CD14-positive monocyte (primary cell): ENCODE results near the gene IL21. TPM values are rescaled to one million over a fixed set of nuclear protein-coding genes. Genes with fewer than 3 reads are reported as not detected.

Experiments used
- DNase-seq, 3 donors: peaks; one replicate each; pipeline ENCODE4 v3.0.0-alpha.2; 2011 to 2022
- H2AFZ ChIP-seq: 2 replicates; pipeline ENCODE4 v1.6.0; 2012; ENCODE audit warnings: mild to moderate bottlenecking, low read depth, low read length, inconsistent platforms; ENCODE audit not compliant: insufficient read depth, poor library complexity, severe bottlenecking
- H3K27ac ChIP-seq, 2 donors: 1 replicate in 1 of 2; 2 replicates in 1 of 2; pipeline ENCODE4 v1.5.1; 2012 to 2013; ENCODE audit warnings: low read length in 2 of 2, control low read depth in 1 of 2, inconsistent platforms in 1 of 2, low read depth in 1 of 2, mild to moderate bottlenecking in 1 of 2
- H3K27me3 ChIP-seq, 2 donors: one replicate each; pipeline versions ENCODE4 v1.6.0 to v1.6.1; 2011 to 2013; ENCODE audit warnings: low read length in 2 of 2; ENCODE audit not compliant: control insufficient read depth in 2 of 2, insufficient read depth in 2 of 2
- H3K36me3 ChIP-seq, 2 donors: replicated peaks in 1 of 2; 1 replicate in 1 of 2; 2 replicates in 1 of 2; pipeline versions ENCODE4 v1.5.1 to v1.6.1; 2012 to 2013; ENCODE audit warnings: low read length in 2 of 2, control low read depth in 1 of 2, inconsistent platforms in 1 of 2, mild to moderate bottlenecking in 1 of 2; ENCODE audit not compliant: insufficient read depth in 2 of 2, control insufficient read depth in 1 of 2
- H3K4me1 ChIP-seq, 2 donors: 1 replicate in 1 of 2; 2 replicates in 1 of 2; pipeline versions ENCODE4 v1.5.1 to v1.6.1; 2012 to 2013; ENCODE audit warnings: low read length in 2 of 2, control low read depth in 1 of 2, inconsistent platforms in 1 of 2, mild to moderate bottlenecking in 1 of 2, moderate library complexity in 1 of 2; ENCODE audit not compliant: insufficient read depth in 2 of 2, control insufficient read depth in 1 of 2
- H3K4me2 ChIP-seq: replicated peaks from 2 replicates; pipeline ENCODE3; 2012; ENCODE audit warnings: low read length, moderate library complexity, mild to moderate bottlenecking; ENCODE audit not compliant: poor library complexity, severe bottlenecking; ENCODE audit errors: extremely low read depth
- H3K4me3 ChIP-seq, 3 experiments: fragments of 200-600 bp in 1 of 3; sonication (generic) in 1 of 3; replicated peaks in 1 of 3; 1 replicate in 2 of 3; 2 replicates in 1 of 3; pipeline ENCODE4 v1.5.1; 2011 to 2013; ENCODE audit warnings: low read length in 3 of 3, mild to moderate bottlenecking in 3 of 3, control low read depth in 2 of 3, low read depth in 2 of 3, inconsistent platforms in 1 of 3, moderate library complexity in 1 of 3
- H3K79me2 ChIP-seq: 2 replicates; pipeline ENCODE4 v1.6.0; 2012; ENCODE audit warnings: mild to moderate bottlenecking, control low read depth, inconsistent platforms, low read length, moderate library complexity; ENCODE audit not compliant: insufficient read depth
- H3K9ac ChIP-seq: 2 replicates; pipeline ENCODE4 v1.6.0; 2017; ENCODE audit warnings: low read length, mild to moderate bottlenecking; ENCODE audit not compliant: insufficient read depth, poor library complexity, severe bottlenecking
- H3K9me3 ChIP-seq, 2 donors: replicated peaks in 1 of 2; 1 replicate in 1 of 2; 2 replicates in 1 of 2; pipeline versions ENCODE4 v1.5.1 to v1.6.1; 2012 to 2013; ENCODE audit warnings: low read length in 2 of 2, control low read depth in 1 of 2; ENCODE audit not compliant: control insufficient read depth in 1 of 2, insufficient read depth in 1 of 2
- H4K20me1 ChIP-seq: 2 replicates; pipeline ENCODE4 v1.6.0; 2012; ENCODE audit warnings: mild to moderate bottlenecking, low read length, control low read depth, moderate library complexity; ENCODE audit not compliant: insufficient read depth
- H3K27ac Mint-ChIP-seq, 7 donors: one replicate each; pipeline ENCODE4 v1.8.0; 2020; ENCODE audit warnings: mild to moderate bottlenecking in 7 of 7, mixed read lengths in 7 of 7, moderate library complexity in 6 of 7, inconsistent platforms in 2 of 7
- H3K27me3 Mint-ChIP-seq, 3 donors: one replicate each; pipeline ENCODE4 v1.8.0; 2021 to 2022; ENCODE audit warnings: low read depth in 3 of 3, mild to moderate bottlenecking in 3 of 3, mixed read lengths in 3 of 3, moderate library complexity in 3 of 3, inconsistent platforms in 1 of 3
- H3K36me3 Mint-ChIP-seq, 2 donors: one replicate each; pipeline ENCODE4 v1.8.0; 2020; ENCODE audit warnings: mixed read lengths in 2 of 2, inconsistent platforms in 1 of 2, mild to moderate bottlenecking in 1 of 2
- H3K4me1 Mint-ChIP-seq: one replicate; pipeline ENCODE4 v1.8.0; 2020; ENCODE audit warnings: mild to moderate bottlenecking, mixed read lengths
- H3K4me3 Mint-ChIP-seq, 2 donors: one replicate each; pipeline ENCODE4 v1.8.0; 2020; ENCODE audit warnings: mild to moderate bottlenecking in 2 of 2, mixed read lengths in 2 of 2, moderate library complexity in 1 of 2
- H3K9me3 Mint-ChIP-seq, 7 donors: one replicate each; pipeline ENCODE4 v1.8.0; 2020 to 2022; ENCODE audit warnings: mixed read lengths in 7 of 7, mild to moderate bottlenecking in 6 of 7, moderate library complexity in 6 of 7, inconsistent platforms in 2 of 7
- WGBS: methylation state at CpG from one replicate; pipeline ENCODE4 v1.1.5; 2013; ENCODE audit warnings: missing lambda C conversion rate; ENCODE audit not compliant: insufficient coverage; 5-methylcytosine and 5-hydroxymethylcytosine counted together
- intact Hi-C, 2 donors: fragments of 100-400 bp; cut with micrococcal nuclease; formaldehyde crosslinking; loops; one replicate each; pipeline versions ENCODE4 v1.15.0 to v1.15.1; 2023
- polyA plus RNA-seq, 3 donors: library from polyadenylated mRNA; depleted of rRNA in 1 of 3; unstranded in 2 of 3; stranded (reverse) in 1 of 3; fragments of 300-500 nt in 2 of 3; fragments of >200 nt in 1 of 3; fragmentation: Illumina TruSeq in 2 of 3; gene quantifications; 1 replicate in 2 of 3; 2 replicates in 1 of 3; pipeline ENCODE4 v1.2.3, GENCODE V29; 2012 to 2021
- TF ChIP-seq, protein P1 (sequence below): fragments of 200-600 bp; IDR thresholded peaks from one replicate; pipeline ENCODE4 v1.8.0; 2022; ENCODE audit warnings: antibody characterized with exemption, mild to moderate bottlenecking

The IL21 gene
- polyA plus RNA-seq, 3 donors = not detected

DNA sequence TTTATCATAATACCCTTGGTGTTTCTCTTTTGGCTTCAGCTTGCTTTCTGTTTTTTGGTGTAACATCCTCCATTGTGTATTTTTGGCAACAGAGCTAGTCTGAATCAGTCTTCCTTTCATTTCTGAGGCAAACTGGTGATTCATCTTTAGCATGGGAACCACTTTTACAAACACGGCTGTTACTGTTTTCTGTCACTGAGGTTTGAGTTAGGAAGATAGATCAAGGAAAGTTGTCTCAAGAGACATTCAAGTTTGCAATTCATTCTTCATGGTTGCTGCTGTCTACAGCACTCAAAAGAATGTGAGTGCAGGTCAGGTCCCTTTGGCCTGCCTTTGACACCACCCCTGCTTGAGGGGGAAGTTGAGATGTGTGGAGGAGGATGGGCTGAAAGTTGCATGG is 36.3 kb downstream of the IL21 start:
- Mint-ChIP-seq H3K27me3 (peaks cover 3 to 7% (median 4%) of the 10 kb centered on the region in 3 donors), H3K9me3 (peaks cover 0 to 3% (median 0%) of the 10 kb centered on the region in 7 donors), H3K27ac (peak overlapping the region; percentile 80 to 95 (median 88)), H3K4me3 (peak overlapping the region in 1 of 2 donors; percentile 73), H3K36me3 (no peaks in the 10 kb centered on the region), H3K4me1 (peaks cover 53% of the 10 kb centered on the region)
- peak; percentile 28 to 45 (median 36) for DNase-seq
- Histone ChIP-seq H3K9me3 (no peaks in the 10 kb centered on the region), H4K20me1 (no peaks in the 10 kb centered on the region), H3K79me2 (no peaks in the 10 kb centered on the region), H3K4me2 (peak overlapping the region; percentile 44), H3K27ac (peak overlapping the region; percentile 34 to 83), H3K9ac (no peak overlapping the region), H3K27me3 (no peaks in the 10 kb centered on the region), H3K4me1 (peaks cover 42 to 53% of the 10 kb centered on the region in 2 donors), H3K4me3 (peak overlapping the region in 1 of 3 experiments; percentile 27), H3K36me3 (no peaks in the 10 kb centered on the region), H2AFZ (peak overlapping the region; percentile 36)
- TF ChIP-seq, protein P1, sequence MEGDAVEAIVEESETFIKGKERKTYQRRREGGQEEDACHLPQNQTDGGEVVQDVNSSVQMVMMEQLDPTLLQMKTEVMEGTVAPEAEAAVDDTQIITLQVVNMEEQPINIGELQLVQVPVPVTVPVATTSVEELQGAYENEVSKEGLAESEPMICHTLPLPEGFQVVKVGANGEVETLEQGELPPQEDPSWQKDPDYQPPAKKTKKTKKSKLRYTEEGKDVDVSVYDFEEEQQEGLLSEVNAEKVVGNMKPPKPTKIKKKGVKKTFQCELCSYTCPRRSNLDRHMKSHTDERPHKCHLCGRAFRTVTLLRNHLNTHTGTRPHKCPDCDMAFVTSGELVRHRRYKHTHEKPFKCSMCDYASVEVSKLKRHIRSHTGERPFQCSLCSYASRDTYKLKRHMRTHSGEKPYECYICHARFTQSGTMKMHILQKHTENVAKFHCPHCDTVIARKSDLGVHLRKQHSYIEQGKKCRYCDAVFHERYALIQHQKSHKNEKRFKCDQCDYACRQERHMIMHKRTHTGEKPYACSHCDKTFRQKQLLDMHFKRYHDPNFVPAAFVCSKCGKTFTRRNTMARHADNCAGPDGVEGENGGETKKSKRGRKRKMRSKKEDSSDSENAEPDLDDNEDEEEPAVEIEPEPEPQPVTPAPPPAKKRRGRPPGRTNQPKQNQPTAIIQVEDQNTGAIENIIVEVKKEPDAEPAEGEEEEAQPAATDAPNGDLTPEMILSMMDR = no peak
- WGBS = no CpG with 5 or more reads among the region's 1 CpG
- intact Hi-C loops = no loop called here

DNA sequence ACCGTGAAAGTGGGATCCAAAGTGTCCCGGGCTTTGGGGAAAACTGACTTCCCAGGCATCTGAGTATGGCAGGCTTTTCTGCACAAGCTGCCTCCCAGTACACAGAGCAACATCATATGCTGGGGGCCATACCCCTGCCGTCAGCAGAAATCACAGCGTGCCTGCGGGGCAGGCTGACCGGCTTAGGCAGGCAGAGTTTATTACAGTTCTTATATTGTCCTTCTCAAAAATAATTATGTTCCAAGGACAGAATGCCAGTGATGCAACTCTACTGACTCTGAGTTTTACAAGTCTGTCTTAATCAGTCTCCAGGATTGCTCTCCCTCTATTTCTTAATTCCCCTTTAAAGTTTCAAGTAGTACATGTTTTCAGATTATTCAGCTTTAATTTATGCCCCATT is 37.0 kb downstream of the IL21 start:
- H4K20me1 ChIP-seq = no peaks in the 10 kb centered on the region
- no peaks in the 10 kb centered on the region for H3K27me3 ChIP-seq
- H3K9me3 ChIP-seq = no peaks in the 10 kb centered on the region
- peak; percentile 30 to 48 (median 33) for DNase-seq
- H3K27me3 Mint-ChIP-seq = peaks cover 2 to 7% (median 4%) of the 10 kb centered on the region in 3 donors
- TF ChIP-seq, protein P1 = no peak
- H3K4me1 Mint-ChIP-seq = peaks cover 52% of the 10 kb centered on the region
- H3K27ac Mint-ChIP-seq = peak overlapping the region; percentile 80 to 95 (median 88)
- intact Hi-C loops = no loop called here
- H3K4me3 ChIP-seq = peak overlapping the region in 1 of 3 experiments; percentile 27
- 73% methylated on average over 6 of the region's 6 CpGs for WGBS
- no peaks in the 10 kb centered on the region for H3K36me3 ChIP-seq
- H2AFZ ChIP-seq = no peak overlapping the region
- H3K9me3 Mint-ChIP-seq = peaks cover 0 to 3% (median 0%) of the 10 kb centered on the region in 7 donors
- peak overlapping the region; percentile 44 for H3K4me2 ChIP-seq
- peak overlapping the region; percentile 45 to 83 for H3K27ac ChIP-seq
- peaks cover 44 to 53% of the 10 kb centered on the region in 2 donors for H3K4me1 ChIP-seq
- H3K4me3 Mint-ChIP-seq = peak overlapping the region in 1 of 2 donors; percentile 59
- H3K36me3 Mint-ChIP-seq = no peaks in the 10 kb centered on the region
- no peak overlapping the region for H3K9ac ChIP-seq
- H3K79me2 ChIP-seq = no peaks in the 10 kb centered on the region
